HL-60 (cell line): ENCODE measurements around the gene TMPRSS15.

Experiments used
- DNase-seq, 2 experiments: peaks; one replicate each; pipeline ENCODE4 v3.0.0-alpha.2; 2010 to 2020; ENCODE audit warnings: low read depth in 1 of 2, low spot score in 1 of 2
- H3K27ac ChIP-seq: fragments of 250-450 bp; sonication (Bioruptor Pico); replicated peaks from 2 replicates; pipeline ENCODE4 v1.5.1; 2020; ENCODE audit warnings: mild to moderate bottlenecking, moderate library complexity
- H3K27me3 ChIP-seq: fragments of 250-450 bp; sonication (Bioruptor Pico); 2 replicates; pipeline ENCODE4 v1.5.1; 2021; ENCODE audit warnings: mild to moderate bottlenecking, moderate library complexity; ENCODE audit not compliant: insufficient read depth, poor library complexity, severe bottlenecking
- H3K4me3 ChIP-seq: replicated peaks from 2 replicates; pipeline ENCODE4 v1.5.1; 2011; ENCODE audit warnings: mild to moderate bottlenecking, control low read depth, low read length; ENCODE audit not compliant: insufficient read depth
- CTCF ChIP-seq: IDR thresholded peaks from one replicate; pipeline ENCODE4 v1.5.1; 2011; ENCODE audit warnings: low read length, control low read depth, inconsistent platforms; ENCODE audit not compliant: insufficient read depth
- GABPA ChIP-seq: IDR thresholded peaks from 2 replicates; pipeline ENCODE4 v1.6.1; 2012; ENCODE audit warnings: low read depth
- POLR2AphosphoS5 ChIP-seq: IDR thresholded peaks from 2 replicates; pipeline ENCODE4 v1.6.1; 2012; ENCODE audit warnings: low read depth
- REST ChIP-seq: IDR thresholded peaks from 2 replicates; pipeline ENCODE4 v1.6.1; 2012; ENCODE audit warnings: low read depth; ENCODE audit not compliant: insufficient replicate concordance
- SPI1 ChIP-seq: IDR thresholded peaks from 2 replicates; pipeline ENCODE4 v1.6.1; 2012; ENCODE audit warnings: low read depth, mild to moderate bottlenecking, borderline replicate concordance

The TMPRSS15 gene

DNA sequence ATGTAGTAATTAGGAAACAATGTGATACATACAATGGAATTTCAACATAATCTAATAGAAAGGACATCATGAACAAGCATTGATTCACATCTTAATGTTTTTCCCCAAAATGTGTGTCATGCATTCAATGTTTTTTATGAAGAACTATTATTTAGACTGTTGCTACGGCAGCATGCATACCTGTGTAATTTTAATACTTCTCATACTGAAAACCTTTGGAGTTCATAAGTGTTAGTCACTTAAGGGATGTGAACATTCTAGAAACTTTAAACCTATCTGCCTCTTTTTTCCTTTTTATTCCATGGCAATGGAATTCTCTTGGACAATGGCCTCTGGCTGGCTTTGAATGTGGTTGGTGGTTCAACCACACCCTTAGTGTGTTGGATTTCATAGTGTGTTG, 48.6 kb downstream of the TMPRSS15 start:
- no peak overlapping the region for H3K27ac ChIP-seq
- DNase-seq = no peak
- TF ChIP-seq POLR2AphosphoS5 (no peak), REST (no peak), GABPA (no peak), CTCF (no peak), SPI1 (no peak)
- H3K4me3 ChIP-seq = no peak overlapping the region
- no peaks in the 10 kb centered on the region for H3K27me3 ChIP-seq

- H3K27ac ChIP-seq = no peak overlapping the region
- H3K27me3 ChIP-seq = no peaks in the 10 kb centered on the region
- TF ChIP-seq REST (no peak), GABPA (no peak), POLR2AphosphoS5 (no peak), SPI1 (no peak), CTCF (no peak)
Observed at GRCh38 chr21:18350216-18350615, 53.4 kb downstream of the TMPRSS15 start.

DNA sequence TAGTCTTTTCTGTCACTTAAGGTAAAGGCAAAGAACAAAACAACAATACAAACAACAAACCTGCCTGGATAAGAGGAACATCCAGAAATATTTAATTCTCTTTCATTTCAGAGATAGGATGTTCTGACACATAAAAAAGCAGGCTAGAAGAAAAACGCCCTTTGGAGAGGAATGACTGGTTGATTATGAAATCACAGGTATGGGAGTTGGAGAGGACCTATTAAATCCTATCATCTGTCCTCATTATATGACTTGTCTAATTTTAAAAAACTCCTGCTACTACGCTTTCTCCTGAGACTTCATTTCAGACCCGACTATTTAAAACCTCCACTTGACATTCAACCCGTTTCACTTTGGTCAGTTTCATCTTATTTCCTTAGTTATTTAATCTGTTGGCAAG, 54.1 kb downstream of the TMPRSS15 start:
- no peak overlapping the region for H3K4me3 ChIP-seq
- DNase-seq = no peak
- TF ChIP-seq CTCF (no peak), GABPA (no peak), POLR2AphosphoS5 (no peak), REST (no peak), SPI1 (no peak)

More at GRCh38 chr21:18350216-18350615, 53.4 kb downstream of the TMPRSS15 start:
- H3K4me3 ChIP-seq = no peak overlapping the region
- DNase-seq = no peak

More for the DNA sequence above, 54.1 kb downstream of the TMPRSS15 start:
- Histone ChIP-seq H3K27ac (no peak overlapping the region), H3K27me3 (no peaks in the 10 kb centered on the region)
